ENCODE data around the gene MAG.

Gene MAG

GRCh38 chr19:35344511-35345031 lies 52.6 kb downstream of the MAG start:
- Histone ChIP-seq H3K9ac (ENCODE audit: low read length) (no peak overlapping the region), H3K27me3 (replicated peaks; ENCODE audit: control insufficient read depth, insufficient read depth, low read length) (peaks cover 69% of the 10 kb centered on the region), H3K4me1 (ENCODE audit: control insufficient read depth, insufficient read depth, low read length) (no peaks in the 10 kb centered on the region), H3K4me3 (ENCODE audit: low read length) (no peak overlapping the region), H3K9me3 (ENCODE audit: control insufficient read depth, low read length) (no peaks in the 10 kb centered on the region), H3K36me3 (ENCODE audit: control insufficient read depth, insufficient read depth, low read length, severe bottlenecking) (no peaks in the 10 kb centered on the region)
- DNase-seq (ENCODE audit: low read depth), result no peak

GRCh38 chr19:35345671-35346111 lies 53.7 kb downstream of the MAG start:
- no peak for DNase-seq (ENCODE audit: low read depth)

GRCh38 chr19:35346193-35347052 lies 54.5 kb downstream of the MAG start:
- H3K27me3 ChIP-seq (replicated peaks; ENCODE audit: control insufficient read depth, insufficient read depth, low read length), result peaks cover 55% of the 10 kb centered on the region

More at GRCh38 chr19:35345671-35346111, 53.7 kb downstream of the MAG start:
- Histone ChIP-seq H3K27me3 (replicated peaks; ENCODE audit: control insufficient read depth, insufficient read depth, low read length) (peaks cover 62% of the 10 kb centered on the region), H3K9me3 (ENCODE audit: control insufficient read depth, low read length) (no peaks in the 10 kb centered on the region), H3K4me3 (ENCODE audit: low read length) (no peak overlapping the region), H3K9ac (ENCODE audit: low read length) (no peak overlapping the region), H3K4me1 (ENCODE audit: control insufficient read depth, insufficient read depth, low read length) (no peaks in the 10 kb centered on the region), H3K36me3 (ENCODE audit: control insufficient read depth, insufficient read depth, low read length, severe bottlenecking) (no peaks in the 10 kb centered on the region)

GRCh38 chr19:35347171-35347929 lies 55.4 kb downstream of the MAG start, which contains the start of gene FFAR1:
TSS of gene FFAR1 (plus strand) at chr19:35347902. CDS start at chr19:35351552, 3,650 bp downstream.
- no peak within 1 kb of the TSS for H3K4me3 ChIP-seq (ENCODE audit: low read length)
- H3K9me3 ChIP-seq (ENCODE audit: control insufficient read depth, low read length), result no peaks in the 10 kb centered on the region
- no peaks in the 10 kb centered on the region for H3K4me1 ChIP-seq (ENCODE audit: control insufficient read depth, insufficient read depth, low read length)
- H3K9ac ChIP-seq (ENCODE audit: low read length), result no peak within 1 kb of the TSS
- H3K36me3 ChIP-seq (ENCODE audit: control insufficient read depth, insufficient read depth, low read length, severe bottlenecking), result no peaks in the 10 kb centered on the region
- DNase-seq (ENCODE audit: low read depth), result no peak
- peaks cover 49% of the 10 kb centered on the region for H3K27me3 ChIP-seq (replicated peaks; ENCODE audit: control insufficient read depth, insufficient read depth, low read length)

More at GRCh38 chr19:35346193-35347052, 54.5 kb downstream of the MAG start:
- Histone ChIP-seq H3K4me1 (ENCODE audit: control insufficient read depth, insufficient read depth, low read length) (no peaks in the 10 kb centered on the region), H3K4me3 (ENCODE audit: low read length) (no peak overlapping the region), H3K9me3 (ENCODE audit: control insufficient read depth, low read length) (no peaks in the 10 kb centered on the region), H3K9ac (ENCODE audit: low read length) (no peak overlapping the region), H3K36me3 (ENCODE audit: control insufficient read depth, insufficient read depth, low read length, severe bottlenecking) (no peaks in the 10 kb centered on the region)
- no peak for DNase-seq (ENCODE audit: low read depth)

GRCh38 chr19:35347930-35348298 lies 56.0 kb downstream of the MAG start:
- no peak overlapping the region for H3K9ac ChIP-seq (ENCODE audit: low read length)
- no peak overlapping the region for H3K4me3 ChIP-seq (ENCODE audit: low read length)
- H3K4me1 ChIP-seq (ENCODE audit: control insufficient read depth, insufficient read depth, low read length), result no peaks in the 10 kb centered on the region
- no peak for DNase-seq (ENCODE audit: low read depth)
- H3K36me3 ChIP-seq (ENCODE audit: control insufficient read depth, insufficient read depth, low read length, severe bottlenecking), result no peaks in the 10 kb centered on the region
- H3K27me3 ChIP-seq (replicated peaks; ENCODE audit: control insufficient read depth, insufficient read depth, low read length), result peaks cover 47% of the 10 kb centered on the region
- no peaks in the 10 kb centered on the region for H3K9me3 ChIP-seq (ENCODE audit: control insufficient read depth, low read length)

GRCh38 chr19:35348911-35349611 lies 57.1 kb downstream of the MAG start:
- H3K9me3 ChIP-seq (ENCODE audit: control insufficient read depth, low read length), result no peaks in the 10 kb centered on the region
- H3K36me3 ChIP-seq (ENCODE audit: control insufficient read depth, insufficient read depth, low read length, severe bottlenecking), result no peaks in the 10 kb centered on the region
- no peak for DNase-seq (ENCODE audit: low read depth)
- peaks cover 47% of the 10 kb centered on the region for H3K27me3 ChIP-seq (replicated peaks; ENCODE audit: control insufficient read depth, insufficient read depth, low read length)
- H3K4me1 ChIP-seq (ENCODE audit: control insufficient read depth, insufficient read depth, low read length), result peaks cover 10% of the 10 kb centered on the region
- no peak overlapping the region for H3K9ac ChIP-seq (ENCODE audit: low read length)
- no peak overlapping the region for H3K4me3 ChIP-seq (ENCODE audit: low read length)

- no peak overlapping the region for H3K4me3 ChIP-seq (ENCODE audit: low read length)
- peaks cover 47% of the 10 kb centered on the region for H3K27me3 ChIP-seq (replicated peaks; ENCODE audit: control insufficient read depth, insufficient read depth, low read length)
- no peaks in the 10 kb centered on the region for H3K9me3 ChIP-seq (ENCODE audit: control insufficient read depth, low read length)
- no peaks in the 10 kb centered on the region for H3K36me3 ChIP-seq (ENCODE audit: control insufficient read depth, insufficient read depth, low read length, severe bottlenecking)
- H3K4me1 ChIP-seq (ENCODE audit: control insufficient read depth, insufficient read depth, low read length), result peaks cover 18% of the 10 kb centered on the region
- DNase-seq (ENCODE audit: low read depth), result no peak
- H3K9ac ChIP-seq (ENCODE audit: low read length), result no peak overlapping the region
Measured at GRCh38 chr19:35349614-35350521, 57.9 kb downstream of the MAG start.

GRCh38 chr19:35350591-35350990 lies 58.6 kb downstream of the MAG start:
- Histone ChIP-seq H3K27me3 (replicated peaks; ENCODE audit: control insufficient read depth, insufficient read depth, low read length) (peaks cover 44% of the 10 kb centered on the region), H3K9me3 (ENCODE audit: control insufficient read depth, low read length) (no peaks in the 10 kb centered on the region), H3K9ac (ENCODE audit: low read length) (no peak overlapping the region), H3K36me3 (ENCODE audit: control insufficient read depth, insufficient read depth, low read length, severe bottlenecking) (no peaks in the 10 kb centered on the region), H3K4me3 (ENCODE audit: low read length) (no peak overlapping the region), H3K4me1 (ENCODE audit: control insufficient read depth, insufficient read depth, low read length) (peaks cover 25% of the 10 kb centered on the region)
- no peak for DNase-seq (ENCODE audit: low read depth)

GRCh38 chr19:35351411-35352176 lies 59.6 kb downstream of the MAG start:
- H3K9ac ChIP-seq (ENCODE audit: low read length), result no peak overlapping the region
- no peaks in the 10 kb centered on the region for H3K36me3 ChIP-seq (ENCODE audit: control insufficient read depth, insufficient read depth, low read length, severe bottlenecking)
- peaks cover 35% of the 10 kb centered on the region for H3K4me1 ChIP-seq (ENCODE audit: control insufficient read depth, insufficient read depth, low read length)
- no peak for DNase-seq (ENCODE audit: low read depth)
- no peaks in the 10 kb centered on the region for H3K9me3 ChIP-seq (ENCODE audit: control insufficient read depth, low read length)
- H3K27me3 ChIP-seq (replicated peaks; ENCODE audit: control insufficient read depth, insufficient read depth, low read length), result peaks cover 34% of the 10 kb centered on the region
- H3K4me3 ChIP-seq (ENCODE audit: low read length), result no peak overlapping the region

- Histone ChIP-seq H3K9ac (ENCODE audit: low read length) (no peak overlapping the region), H3K27me3 (replicated peaks; ENCODE audit: control insufficient read depth, insufficient read depth, low read length) (peaks cover 29% of the 10 kb centered on the region), H3K36me3 (ENCODE audit: control insufficient read depth, insufficient read depth, low read length, severe bottlenecking) (no peaks in the 10 kb centered on the region), H3K9me3 (ENCODE audit: control insufficient read depth, low read length) (no peaks in the 10 kb centered on the region), H3K4me3 (ENCODE audit: low read length) (no peak overlapping the region), H3K4me1 (ENCODE audit: control insufficient read depth, insufficient read depth, low read length) (peaks cover 37% of the 10 kb centered on the region)
- DNase-seq (ENCODE audit: low read depth), result no peak
Measured at GRCh38 chr19:35352177-35352447, 60.2 kb downstream of the MAG start.
